NCI-H510A treated with DMSO at 0.1 percent for 48 hours (cell line): ENCODE data around the gene FASTKD2.

Experiments
- DNase-seq: peaks from one replicate; lab custom pipeline; 2025; lab: John Stamatoyannopoulos, UW

FASTKD2 gene

DNA sequence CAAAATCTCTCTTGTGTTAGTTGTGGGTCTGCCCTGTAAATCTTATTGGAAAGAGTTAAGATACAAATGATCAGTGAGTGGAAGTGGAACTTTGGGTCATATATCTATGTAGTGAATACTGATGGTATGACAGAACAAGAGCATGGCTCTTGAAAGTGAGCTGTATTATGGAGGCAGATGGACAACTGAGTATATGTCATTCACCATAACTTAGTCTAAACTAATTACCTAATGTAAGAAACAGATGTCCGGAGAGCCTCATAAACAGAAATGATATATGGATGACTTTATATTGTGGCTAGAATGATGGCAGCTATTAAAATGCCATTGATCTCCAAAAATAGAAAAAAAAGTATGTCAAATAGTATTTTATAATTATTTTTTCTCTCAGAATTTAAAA, 72.4 kb downstream of the FASTKD2 start:
- DNase-seq, result no peak

DNA sequence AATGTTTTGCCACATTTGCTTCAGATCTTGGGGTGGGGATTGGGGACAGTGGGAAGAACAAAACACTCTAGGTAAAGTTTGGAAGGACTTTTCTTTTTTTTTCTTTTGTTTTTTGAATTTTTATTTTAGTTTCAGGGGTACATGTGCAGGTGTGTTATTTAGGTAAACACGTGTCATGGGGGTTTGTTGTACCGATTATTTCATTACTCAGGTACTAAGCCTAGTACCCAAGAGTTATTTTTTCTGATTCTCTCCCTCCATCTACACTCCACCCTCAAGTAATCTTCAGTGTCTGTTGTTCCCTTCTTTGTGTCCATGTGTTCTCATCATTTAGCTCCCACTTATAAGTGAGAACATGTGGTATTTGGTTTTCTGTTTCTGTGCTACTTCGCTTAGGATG, 73.3 kb downstream of the FASTKD2 start:
- no peak for DNase-seq

- no peak for DNase-seq
Observed at GRCh38 chr2:206840999-206841398, 75.6 kb downstream of the FASTKD2 start.
